HG03097 (cell line): ENCODE results near the gene APBB1IP.
"Not testable (repeated sequence)": the region's sequence is repeated elsewhere in the genome, so short reads cannot be mapped to it uniquely, and the experiment has no call there.

Experiments used
- ATAC-seq: cut with Tn5 transposase; IDR thresholded peaks from one replicate; pipeline ENCODE4 v1.9.1; 2021; ENCODE audit not compliant: unreplicated experiment, low FRiP score

The APBB1IP gene

DNA sequence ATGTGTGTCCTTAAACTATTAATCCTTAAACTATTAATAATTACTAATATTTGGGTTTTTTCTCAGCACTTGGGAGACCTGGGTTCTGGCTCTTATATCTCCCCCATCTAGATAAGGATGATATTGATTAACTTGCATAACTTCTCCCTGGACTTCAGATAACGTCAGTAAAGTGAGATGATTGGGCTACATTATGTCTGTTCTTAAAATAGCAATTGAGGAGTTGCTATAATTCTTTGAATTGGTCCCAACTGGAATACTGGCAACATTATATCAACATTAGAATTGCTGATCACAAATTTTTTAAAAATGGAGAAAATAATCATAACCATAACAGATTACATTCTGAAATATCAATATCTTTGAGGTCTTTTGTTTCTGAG, 1.9 kb downstream of the APBB1IP start:
- no peak for ATAC-seq

DNA sequence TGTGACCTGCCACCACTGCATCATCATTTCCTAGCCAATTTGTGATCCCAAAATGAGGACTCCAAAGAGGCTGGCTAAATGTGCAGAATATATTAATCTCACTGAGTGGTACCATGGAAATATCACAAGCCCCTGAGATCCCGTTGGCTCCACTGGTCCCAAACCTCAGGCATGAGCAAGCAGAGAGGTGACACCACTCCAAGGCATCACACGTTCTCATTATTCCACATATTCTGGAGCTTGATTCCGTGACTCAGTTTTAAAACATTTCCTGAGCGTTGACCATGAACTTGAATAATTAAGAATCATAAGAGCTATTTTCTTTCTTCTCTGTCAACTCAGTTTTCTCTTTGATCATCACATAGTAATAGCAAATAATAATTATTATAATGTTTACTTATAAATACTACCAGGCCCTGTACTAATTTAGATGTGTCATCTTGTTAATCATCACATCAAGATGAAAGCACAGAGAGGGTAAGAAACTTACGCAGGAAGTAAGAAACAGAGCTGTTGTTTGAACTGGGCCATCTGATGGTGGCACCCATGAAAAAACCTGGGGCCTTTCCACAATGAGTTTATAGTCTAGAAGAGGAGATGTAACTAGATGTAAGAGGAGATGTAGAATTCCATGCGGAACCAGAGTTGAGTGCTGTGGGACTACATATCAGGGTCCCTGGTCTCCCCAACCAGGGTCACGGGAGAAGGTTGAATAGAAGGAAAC, 3.5 kb downstream of the APBB1IP start:
- no peak for ATAC-seq

DNA sequence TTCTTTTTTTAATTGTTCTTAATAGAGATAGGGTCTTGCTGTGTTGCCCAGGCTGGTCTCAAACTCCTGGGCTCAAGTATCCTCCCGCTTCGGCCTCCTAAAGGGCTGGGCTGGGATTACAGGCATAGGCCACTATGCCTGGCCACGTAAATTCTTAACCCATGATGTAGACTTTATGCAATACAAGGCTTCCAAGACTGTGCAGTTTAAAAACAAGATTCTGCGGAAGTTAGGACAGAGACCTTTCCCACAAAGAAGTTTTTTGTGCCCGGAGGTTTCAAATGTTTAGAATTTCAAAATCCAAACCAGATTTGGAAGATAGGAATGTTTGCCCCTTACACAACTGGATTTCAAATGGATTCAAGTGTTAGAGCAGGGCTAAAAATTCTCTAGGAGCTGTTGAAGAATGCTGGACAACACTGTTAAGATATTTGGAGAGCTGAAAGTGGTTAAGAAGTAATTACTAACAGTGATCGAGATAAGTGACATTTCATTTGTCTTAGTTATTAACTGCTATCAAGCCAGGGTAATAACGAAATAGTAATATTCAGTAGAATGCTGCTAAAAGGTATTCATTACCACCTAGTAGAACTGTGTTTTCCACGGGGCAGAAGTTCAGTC, 7.4 kb downstream of the APBB1IP start:
- no peak for ATAC-seq

DNA sequence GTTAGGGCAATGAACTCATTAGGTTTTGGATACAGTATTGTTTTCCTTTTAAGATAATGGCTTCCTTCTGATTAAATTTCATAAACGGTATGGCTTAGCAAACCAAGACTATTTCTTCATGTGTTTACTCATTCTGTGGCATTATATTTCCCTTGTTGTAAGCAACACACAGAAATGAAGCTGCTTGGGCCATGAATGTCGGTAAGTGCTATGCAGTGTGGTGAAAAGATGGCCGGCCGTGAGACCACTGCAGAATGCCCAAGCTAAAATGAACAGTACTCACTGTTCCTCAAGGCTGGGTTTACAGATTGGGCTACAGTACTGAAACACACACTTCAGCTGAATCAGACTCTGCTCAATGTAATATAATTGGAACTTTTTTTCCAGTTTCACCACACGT, 8.1 kb downstream of the APBB1IP start:
- no peak for ATAC-seq

- ATAC-seq = peak; percentile 30
These were observed 10.2 kb downstream of the APBB1IP start for GRCh38 chr10:26448292-26448691.

DNA sequence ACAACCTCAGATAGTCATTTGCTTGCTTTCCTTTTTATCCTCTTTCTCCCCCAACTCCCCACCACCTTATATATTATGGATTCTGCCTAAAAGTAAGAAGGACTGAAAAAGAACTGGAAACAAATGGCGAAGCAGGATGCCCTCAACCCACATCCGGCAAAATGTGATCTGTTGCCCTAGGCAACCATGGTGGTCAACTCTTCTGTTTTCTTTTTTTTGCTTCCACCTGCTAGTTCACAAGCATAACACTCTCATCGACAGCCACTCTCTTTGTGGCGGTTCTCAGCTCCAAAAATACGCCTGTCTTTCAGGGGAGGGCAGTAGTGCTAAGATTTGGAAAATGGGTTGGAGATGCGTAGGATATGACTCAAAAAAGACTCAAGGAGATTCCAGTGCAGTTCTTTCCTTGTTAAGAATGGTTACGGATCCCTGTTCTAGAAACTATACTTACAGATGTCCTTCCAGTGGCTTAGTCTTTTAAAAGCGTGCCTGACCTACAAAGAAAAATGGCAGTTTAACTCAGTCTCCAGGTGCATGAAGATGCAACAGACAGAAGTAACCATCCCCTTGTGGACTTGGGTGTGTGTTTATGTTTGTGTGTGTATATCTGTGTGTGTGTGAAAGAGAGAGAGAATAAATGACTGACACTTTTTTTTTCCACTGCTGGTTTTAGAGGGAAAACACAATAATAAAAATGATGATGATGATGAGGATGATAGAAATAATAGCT, 10.7 kb downstream of the APBB1IP start:
- peak; percentile 83 for ATAC-seq

- ATAC-seq = no peak
These were observed 11.6 kb downstream of the APBB1IP start for GRCh38 chr10:26449726-26450125.

- ATAC-seq = no peak
These were observed 13.8 kb downstream of the APBB1IP start for GRCh38 chr10:26451903-26452302.

- ATAC-seq = no peak
These were observed 15.7 kb downstream of the APBB1IP start for GRCh38 chr10:26453850-26454249.

- no peak for ATAC-seq
These were observed 16.8 kb downstream of the APBB1IP start for GRCh38 chr10:26454891-26455290.

DNA sequence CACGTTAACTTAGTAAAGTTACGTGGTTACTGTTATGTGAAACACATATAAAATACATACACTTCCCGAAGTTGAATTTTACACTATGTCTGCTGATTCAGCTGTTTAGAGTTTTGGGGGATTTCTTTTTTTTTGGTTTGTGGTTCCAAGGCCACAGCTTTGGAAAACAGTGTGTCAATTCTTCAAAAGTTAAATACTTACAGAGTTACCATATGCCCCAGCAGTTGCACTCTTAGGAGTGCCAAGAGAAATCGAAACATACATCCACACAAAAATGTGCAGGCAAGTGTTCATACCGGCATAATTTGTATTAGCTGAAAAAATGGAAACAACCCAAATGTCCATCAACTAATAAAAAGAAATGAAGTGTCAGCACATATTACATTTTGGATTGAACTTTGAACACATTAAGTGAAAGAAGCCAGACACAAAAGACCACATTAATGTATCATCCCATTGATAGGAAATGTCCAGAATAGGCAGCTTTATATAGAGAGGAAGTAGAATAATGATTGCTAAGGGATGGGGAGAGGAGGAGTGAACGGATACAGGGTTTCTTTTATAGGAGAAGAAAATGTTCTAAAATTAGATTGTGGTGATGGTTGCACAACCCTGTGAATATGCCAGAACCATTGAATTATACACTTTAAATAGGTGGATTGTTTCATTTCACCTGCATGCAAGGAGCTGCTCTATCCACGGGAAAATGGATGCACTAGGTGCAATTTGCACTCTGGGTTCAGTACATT, 17.6 kb downstream of the APBB1IP start:
- ATAC-seq = no peak

DNA sequence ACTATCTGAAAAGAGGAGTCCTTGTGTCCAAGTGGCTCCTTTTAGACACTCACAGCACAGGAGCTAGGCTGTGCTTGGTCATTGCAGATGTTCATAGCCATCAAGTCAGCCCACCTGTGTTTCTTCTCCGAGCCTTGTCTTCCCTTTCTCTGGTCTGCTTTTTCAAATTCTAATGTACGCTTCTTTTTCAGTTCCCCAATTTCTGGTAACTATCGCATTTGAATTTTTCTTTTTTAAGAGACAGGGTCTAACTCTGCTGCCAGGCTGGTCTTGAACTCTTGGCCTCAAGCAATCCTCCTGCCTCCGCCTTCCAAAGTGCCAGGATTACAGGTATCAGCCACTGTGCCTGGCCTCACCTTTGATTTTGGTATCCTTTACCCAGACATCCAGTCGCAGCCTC, 18.9 kb downstream of the APBB1IP start:
- peak; percentile 66 for ATAC-seq

DNA sequence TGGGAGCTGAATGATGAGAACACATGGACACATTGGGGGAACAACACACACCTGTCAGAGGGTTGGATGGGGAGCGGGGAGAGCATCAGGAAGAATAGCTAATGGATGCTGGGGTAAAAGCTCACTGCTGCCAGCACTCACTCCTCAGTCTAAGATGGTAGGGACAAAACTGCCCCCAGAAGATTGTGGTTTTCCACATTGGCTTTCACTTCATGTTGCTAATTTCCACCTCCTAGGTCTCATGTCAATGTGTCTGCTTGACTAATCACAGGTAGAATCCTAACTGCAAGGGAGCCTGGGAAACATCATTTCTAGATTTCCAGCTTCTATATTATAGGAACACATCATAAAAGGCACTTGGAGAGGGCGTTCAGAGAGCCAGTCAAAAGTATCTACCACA, 22.6 kb downstream of the APBB1IP start:
- ATAC-seq = no peak

DNA sequence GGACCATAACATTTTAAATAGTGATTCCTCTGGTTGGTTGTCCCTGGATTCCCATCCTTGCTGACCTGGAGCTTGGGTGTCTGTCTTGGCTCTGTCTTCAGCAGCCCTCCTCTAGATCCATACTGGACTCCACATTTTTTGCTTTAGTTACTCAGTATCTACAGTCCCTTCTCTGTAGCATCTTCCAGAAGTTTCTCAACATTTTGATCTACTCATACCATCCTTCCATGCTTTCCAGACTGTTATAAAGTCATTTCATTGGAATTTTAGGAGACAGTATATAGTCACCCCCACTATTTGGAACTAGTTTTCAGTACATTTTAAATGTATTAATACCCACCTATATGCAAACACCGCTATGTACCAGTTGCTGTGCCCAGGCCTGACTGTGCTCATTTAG, 25.8 kb downstream of the APBB1IP start:
- ATAC-seq = no peak

GRCh38 chr10:26464632-26465280, 26.6 kb downstream of the APBB1IP start:
- no peak for ATAC-seq

GRCh38 chr10:26466531-26466930, 28.4 kb downstream of the APBB1IP start:
- ATAC-seq = not testable (repeated sequence)

GRCh38 chr10:26467639-26468038, 29.5 kb downstream of the APBB1IP start:
- ATAC-seq = no peak

GRCh38 chr10:26468291-26468690, 30.1 kb downstream of the APBB1IP start:
- no peak for ATAC-seq

- ATAC-seq = peak; percentile 51
These were observed 30.6 kb downstream of the APBB1IP start for GRCh38 chr10:26468700-26469099.

DNA sequence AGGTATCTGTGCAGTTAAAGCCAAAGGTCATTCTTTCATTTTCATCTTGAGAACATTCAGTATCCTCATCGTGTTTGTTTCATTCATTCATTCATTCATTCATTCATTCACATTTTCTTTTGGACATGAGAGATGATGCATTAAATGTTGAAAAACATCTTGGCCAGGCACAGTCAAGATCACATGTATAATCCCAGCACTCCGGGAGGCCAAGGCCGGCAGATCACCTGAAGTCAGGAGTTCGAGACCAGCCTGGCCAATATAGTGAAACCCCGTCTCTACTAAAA, 34.3 kb downstream of the APBB1IP start:
- no peak for ATAC-seq

DNA sequence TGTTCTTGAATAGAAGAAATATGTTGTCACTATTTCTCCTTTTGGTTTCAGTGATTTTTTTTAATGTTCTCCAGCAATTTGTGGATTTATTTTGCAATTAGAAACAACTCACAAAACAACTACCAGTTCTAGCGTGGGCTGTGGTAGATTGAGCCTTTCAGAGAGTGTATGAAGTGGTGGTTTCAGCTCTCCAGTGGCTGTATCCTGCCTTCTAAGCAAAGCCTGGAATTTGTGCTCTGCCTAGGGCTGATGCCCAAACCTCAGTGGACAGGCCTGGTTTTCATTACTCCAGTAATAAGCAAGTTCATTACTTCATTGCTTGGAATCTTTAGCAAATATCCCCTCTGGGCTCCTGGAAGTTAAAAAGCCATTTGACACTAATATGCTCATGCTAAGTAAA, 35.9 kb downstream of the APBB1IP start:
- ATAC-seq = no peak
